NCI-H1105 (cell line): Measurements from ENCODE around the gene CEP170B.
"Not testable (repeated sequence)": the region's sequence is repeated elsewhere in the genome, so short reads cannot be mapped to it uniquely, and the experiment has no call there.

ENCODE experiments used
- DNase-seq: peaks from one replicate; lab custom pipeline; 2025; lab: John Stamatoyannopoulos, UW

The CEP170B gene

DNA sequence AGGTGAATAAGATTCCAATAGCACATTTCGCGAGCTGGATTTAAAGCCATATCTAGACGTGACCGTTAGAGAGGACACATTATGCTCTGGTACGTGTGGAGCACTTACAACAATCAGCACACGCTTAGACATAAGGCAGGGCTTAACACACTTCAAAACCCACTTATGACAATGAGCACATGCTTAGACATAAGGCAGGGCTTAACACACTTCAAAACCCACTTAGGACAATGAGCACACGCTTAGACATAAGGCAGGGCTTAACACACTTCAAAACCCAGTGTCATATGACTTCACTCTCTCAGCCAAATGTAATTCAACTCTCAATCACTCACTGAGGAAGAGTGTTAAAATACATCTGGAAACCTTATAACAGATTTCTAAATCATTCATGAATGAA, 48.4 kb downstream of the CEP170B start:
- no peak for DNase-seq

DNA sequence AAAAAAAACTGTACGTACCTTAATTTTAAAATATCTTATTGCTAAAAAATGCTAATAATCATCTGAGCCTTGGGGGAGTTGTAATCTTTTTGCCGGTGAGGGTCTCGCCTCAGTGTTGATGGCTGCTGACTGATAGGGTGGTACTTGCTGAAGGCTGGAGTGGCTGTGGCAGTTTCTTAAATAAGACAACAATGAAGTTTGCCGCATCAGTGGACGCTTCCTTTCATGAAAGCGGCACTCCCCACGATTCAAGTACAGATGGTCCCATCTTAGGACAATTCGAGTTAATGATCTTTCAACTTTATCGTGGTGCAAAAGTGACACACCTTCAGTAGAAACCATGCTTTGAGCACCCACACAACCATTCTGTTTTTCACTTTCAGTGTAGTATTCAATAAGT, 52.0 kb downstream of the CEP170B start:
- DNase-seq = no peak

DNA sequence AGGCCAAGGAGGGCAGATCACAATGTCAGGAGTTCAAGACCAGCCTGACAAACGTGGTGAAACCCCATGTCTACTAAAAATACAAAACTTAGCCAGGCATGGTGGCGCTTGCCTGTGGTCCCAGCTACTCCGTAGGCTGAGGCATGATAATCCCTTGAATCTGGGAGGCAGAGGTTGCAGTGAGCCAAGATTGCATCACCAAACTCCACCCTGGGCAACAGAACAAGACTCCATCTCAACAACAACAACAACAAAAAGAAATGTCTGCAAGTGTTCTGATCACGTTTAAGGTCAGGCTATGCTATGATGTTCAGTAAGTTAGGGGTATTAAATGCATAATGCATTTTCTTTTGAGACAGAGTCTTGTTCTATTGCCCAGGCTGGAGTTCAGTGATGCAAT, 52.9 kb downstream of the CEP170B start:
- no peak for DNase-seq

DNA sequence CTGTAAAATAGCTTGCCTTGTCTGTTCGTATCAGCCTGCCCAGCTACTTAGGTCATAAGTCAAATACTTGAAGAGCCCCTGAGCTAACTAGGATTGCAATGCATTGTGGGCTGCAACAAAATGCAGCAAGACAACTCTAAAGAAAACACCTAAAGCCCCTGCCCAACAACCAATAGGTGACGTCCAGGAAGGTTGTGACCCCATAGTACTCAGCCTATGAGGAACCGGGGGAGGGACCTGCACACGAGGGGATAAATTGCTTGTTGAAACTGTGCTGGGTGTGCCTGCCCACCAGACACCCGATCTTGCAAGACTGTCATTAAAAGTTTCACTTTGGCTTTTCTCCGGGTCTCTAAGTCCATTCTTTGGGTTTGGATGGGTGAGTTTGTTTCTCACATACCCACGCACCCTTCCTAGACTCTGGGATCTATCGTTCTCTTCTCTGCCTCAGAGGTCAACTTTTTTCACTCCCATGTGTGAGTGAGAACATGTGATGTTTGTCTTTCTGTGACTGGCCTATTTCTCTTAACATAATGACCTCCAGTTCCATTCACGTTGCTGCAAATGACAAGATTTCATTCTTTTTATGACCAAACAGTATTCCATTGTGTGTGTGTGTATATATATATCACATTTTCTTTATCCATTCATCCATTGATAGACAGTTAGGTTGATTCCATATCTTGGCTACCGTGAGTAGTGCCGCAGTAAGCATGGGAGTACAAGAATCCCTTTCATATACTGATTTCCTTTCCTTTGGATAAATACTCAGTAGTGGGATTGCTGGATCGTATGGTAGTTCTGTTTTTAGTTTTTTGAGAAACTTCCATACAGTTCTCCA, 54.3 kb downstream of the CEP170B start:
- not testable (repeated sequence) for DNase-seq

DNA sequence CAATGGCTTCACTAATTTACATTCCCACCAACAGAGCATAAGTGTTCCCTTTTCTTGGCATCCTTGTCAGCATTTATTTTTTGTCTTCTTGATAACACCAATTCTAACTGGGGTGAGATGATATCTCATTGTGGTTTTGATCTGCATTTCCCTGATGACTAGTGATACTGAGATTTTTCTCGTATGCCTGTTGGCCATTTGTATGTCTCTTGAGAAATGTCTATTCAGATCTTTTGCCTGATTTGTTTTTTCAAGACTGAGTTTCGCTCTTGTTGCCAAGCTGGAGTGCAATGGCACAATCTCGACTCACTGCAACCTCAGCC, 54.9 kb downstream of the CEP170B start:
- DNase-seq = no peak

DNA sequence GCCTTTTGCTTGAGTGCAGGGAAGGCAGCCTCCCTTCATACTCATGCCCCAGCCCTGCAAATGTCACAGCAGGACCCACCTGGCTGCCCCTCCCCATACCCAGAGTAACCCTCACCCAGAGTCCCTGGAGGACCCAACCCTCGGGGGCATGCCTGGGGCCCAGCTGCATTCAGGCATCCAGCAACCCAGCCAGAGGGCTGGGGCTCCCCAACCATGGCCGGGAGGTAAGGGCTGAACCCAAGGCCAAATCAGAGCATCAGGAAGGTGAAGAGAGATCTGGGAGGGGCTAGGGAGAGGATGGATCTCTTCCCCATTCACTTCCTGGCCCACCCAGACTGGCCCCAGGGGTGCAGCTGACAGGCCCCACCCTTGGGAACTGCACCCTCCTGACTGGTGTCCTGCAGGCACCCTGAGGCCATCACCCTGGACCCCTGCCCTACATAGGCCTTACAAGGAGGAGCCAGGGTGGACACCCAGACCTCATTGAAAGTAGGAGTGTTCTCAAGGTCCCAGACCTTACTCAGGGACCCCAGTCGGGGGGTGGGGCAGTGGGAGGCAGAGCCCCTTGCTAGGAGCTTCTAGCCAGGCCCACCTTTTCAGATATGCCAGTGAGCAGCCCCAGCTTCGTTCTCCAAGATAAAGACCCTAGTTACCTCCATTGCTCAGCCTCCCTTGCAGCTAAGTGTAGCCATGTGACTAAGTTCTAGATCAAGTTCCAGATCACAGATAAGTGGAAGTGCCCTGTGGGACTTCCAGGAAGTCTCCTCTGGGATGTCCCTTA, 58.8 kb downstream of the CEP170B start:
- DNase-seq = no peak

DNA sequence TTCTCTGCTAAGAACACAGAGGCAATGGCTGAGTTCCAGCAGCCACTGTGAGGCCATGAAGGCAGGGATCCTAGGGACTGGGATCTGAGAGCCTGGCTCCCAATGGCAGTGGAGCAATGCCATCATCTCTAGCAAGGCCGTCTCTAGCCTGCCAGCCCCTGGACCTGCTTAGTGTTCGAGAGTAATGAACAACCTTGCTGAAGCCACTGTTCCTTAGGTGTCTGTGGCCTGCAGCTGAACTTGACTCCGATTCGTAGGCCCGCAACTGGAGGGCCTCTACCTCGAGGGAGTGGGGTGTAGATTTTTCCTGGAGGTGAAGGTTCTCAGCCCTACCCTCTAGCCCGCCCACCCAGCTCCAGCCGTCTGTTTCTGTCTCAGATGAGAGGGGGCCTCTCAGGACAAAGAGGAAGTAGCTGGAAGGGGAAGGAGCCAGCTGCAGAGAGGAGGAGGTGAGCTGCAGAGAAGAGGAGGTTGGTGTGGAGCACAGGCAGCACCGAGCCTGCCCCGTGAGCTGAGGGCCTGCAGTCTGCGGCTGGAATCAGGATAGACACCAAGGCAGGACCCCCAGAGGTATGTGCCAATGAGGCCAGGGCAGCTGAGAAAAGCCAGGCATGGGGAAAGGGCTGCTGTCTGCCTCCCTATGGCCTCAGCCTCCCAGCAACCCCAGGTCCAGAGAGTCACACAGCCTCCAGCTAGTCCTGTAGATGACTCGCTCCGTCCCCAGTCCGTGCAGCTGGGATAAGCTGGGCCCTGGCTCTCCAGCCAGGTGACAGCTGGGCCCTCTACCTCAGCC, 59.5 kb downstream of the CEP170B start, which contains the start of gene PLD4:
Gene PLD4, plus strand, starts transcription at position 459 of the 793 bp plus-strand sequence. CDS start 2,262 bp downstream, outside the sequence.
- DNase-seq = no peak

DNA sequence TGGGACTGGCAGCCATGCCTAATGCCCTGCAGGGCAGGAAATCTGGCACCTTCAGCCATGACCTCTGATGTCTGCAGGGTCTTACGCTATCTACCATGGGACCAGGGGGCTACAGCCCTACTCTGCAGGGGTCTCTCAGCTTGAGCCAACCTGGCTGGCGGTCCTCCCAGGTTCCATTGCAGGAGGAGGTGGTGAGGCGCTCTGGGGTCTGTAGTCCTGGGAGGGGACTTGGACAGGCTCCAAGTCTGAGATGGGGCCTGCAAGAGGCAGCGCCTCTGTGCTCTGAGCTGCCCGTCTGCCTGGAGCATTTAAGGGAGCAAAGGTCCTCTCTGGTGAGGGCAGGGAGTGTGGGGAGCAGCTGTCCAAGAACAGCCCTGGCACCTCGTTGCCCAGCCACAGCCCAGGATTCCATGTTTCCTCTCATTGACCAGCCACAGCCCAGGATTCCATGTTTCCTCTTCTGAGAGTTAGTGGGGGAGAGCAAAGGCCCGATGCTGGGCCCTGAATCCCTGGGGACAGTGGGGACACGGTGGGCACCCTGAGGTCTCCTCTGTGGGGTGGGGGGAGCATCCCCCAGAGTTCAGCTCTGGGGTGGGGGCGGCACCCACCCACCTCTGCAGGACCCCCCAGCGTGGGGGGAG, 60.3 kb downstream of the CEP170B start:
- no peak for DNase-seq

DNA sequence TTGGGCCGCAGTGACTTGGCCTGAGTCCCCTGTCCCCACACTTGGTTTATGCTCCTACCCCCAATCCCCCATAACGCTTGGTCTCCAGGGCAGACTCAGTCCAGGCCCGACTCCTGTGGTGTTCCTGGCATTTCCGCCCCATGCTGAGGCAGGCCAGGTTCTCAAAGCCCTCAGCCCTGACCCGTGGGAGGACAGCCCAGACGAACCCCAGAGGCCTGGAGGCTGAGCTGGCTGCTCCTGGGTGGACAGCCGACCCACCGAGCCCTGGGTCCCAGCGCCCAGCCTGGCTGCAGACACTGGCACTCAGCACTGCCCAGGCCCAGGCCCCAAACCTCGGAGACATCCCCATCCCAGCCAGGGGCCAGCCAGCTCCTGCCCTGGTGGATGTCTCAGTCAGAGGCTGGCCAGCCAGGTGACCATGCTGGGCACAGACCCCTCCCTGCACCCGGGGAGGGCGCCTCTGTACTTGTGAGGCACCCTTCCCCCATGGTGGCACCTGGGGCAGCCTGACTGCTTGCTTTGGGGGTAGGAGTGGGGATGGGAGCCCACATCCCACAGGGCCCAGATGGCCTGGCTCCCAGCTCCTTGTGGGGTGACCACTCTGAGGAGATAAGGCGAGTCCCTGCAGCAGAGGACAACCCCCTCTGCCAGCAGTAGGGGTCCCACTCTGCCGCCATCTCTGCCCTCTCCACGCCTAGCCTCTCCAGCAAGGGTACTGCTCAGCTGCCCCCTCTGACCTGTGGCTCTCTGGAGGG, 61.0 kb downstream of the CEP170B start:
- no peak for DNase-seq

DNA sequence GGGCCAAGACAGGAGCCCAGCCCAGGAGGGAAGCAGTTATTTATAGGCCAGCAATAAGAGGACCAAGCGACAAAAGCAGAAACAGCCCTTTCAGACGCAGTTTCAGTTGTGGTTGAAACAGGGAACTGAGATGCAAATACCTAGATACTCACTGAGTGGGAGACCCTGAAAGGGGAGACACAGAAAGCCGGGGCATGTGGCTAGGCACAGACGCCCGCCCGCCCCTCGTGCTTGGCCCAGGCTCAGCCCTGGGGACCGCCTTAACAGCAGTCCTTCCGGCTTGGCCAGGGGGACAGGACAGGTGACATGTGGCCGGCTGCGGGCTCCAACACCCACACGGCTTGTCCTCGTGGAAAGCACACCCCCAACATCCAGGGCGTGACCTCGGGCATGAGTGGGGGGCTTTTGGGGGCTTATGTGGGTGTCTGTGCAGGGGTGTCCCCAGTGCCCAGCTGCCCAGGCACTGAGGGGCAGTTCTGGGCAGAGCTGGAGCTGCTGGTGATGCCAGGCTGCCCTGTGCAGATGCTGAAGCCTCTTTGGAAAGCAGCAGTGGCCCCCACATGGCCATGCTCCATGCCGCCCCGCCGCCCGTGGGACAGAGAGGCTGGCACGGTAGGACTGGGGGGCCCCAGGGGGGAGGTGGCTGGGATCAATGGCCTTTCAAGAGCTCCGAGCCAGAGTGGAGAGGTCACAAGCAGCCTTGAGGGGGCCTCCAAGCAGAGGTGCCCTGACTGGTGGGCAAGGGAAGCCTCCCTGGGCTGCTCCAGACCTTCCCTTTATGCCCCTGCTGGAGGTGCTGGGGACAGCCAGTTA, 61.8 kb downstream of the CEP170B start:
- DNase-seq = no peak

DNA sequence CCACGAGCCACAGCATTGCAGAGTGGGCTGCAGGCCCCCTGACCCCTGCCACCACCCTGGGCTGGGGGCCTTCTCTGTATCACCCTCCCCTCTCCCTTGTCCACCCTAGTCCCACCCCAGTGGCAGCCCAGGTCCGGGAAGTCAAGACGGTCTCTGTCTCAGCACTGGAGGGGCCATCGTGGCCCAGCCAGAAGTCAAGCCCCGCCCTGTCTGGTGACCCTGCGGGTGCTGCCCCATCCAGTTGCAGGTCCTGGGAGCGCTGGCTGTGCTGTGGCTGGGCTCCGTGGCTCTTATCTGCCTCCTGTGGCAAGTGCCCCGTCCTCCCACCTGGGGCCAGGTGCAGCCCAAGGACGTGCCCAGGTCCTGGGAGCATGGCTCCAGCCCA, 62.4 kb downstream of the CEP170B start:
- no peak for DNase-seq

DNA sequence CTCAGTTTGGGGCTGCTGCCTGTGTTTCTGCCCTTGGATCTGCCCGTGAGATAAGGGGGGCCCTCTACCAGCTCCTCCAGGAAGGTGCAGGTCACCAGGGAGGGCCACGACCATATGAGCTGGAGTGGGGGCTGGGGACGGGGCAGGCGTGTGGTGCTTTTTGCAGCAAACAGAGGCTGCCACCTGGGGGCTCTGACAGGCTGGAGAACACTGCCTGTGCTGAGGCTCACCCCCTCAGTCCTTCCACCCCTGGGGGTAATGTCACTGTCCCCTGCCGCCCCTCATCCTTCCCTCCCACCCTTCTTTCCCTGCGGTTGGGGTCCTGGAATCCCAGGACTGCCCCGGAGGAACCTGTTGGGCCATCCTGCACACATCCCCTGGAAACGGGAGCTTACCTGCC, 62.8 kb downstream of the CEP170B start:
- DNase-seq = no peak

DNA sequence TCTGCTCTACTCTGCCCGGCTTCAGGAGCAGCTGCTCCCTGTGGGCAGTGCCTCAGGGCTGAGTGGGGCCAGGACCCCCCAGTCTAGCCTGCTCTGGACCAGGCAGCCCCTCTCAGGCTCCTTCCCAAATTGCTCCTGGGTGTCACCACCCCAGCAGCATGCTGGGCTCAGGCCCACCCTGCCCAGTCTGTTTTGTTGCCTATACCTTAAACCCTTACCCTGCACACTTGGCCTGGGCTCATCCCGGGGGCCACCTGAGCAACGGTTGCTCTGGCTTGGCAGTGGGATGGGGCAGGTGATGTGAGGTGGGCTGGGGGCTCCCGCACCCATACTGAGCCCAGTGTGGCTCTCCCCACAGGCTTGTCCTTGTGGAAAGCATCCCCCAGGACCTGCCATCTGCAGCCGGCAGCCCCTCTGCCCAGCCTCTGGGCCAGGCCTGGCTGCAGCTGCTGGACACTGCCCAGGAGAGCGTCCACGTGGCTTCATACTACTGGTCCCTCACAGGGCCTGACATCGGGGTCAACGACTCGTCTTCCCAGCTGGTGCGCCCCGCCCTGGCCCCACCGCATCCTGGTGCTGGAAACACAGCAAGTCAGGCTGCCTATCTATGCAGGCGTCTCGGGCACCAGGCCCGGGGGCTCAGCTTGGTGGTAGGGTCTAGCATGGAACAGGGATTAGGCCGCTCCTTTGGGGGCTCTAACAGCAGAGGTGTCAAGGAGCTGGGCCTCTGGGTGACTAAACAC, 63.5 kb downstream of the CEP170B start:
- DNase-seq = no peak

DNA sequence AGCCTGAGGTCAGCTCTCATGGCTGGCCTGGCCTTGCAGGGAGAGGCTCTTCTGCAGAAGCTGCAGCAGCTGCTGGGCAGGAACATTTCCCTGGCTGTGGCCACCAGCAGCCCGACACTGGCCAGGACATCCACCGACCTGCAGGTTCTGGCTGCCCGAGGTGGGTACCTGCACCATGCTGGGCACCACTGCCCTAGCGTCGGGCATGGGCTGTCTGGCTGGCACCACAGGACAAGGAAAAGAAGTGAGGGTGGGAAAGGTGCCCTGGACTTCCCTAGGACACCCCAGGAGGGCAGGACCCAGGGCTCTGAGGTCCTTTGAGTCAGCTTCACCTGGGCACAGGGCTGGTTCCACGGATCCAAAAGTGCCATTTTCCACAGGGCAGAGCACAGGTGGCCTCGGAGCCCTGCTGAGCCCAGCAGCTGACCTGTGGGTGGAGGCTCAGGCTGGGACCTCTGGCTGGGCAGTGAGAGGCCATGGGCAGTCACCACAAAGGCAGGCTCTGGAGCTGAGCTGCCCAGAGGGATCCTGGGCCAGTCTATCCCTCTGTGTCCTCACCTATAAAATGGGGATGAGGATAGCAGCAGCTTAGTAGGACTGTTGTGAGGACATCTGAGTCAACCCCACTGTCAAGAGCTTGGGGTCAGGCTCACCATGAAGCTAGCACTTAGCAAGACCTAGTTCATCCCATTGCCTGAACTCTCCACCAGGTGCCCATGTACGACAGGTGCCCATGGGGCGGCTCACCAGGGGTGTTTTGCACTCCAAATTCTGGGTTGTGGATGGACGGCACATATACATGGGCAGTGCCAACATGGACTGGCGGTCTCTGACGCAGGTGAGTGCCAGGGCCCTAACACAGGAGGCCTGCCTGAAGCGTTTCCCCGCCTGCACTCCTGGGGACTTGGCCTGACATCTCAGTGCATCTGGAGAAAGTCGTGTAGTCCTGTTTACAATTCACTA, 64.5 kb downstream of the CEP170B start:
- no peak for DNase-seq

DNA sequence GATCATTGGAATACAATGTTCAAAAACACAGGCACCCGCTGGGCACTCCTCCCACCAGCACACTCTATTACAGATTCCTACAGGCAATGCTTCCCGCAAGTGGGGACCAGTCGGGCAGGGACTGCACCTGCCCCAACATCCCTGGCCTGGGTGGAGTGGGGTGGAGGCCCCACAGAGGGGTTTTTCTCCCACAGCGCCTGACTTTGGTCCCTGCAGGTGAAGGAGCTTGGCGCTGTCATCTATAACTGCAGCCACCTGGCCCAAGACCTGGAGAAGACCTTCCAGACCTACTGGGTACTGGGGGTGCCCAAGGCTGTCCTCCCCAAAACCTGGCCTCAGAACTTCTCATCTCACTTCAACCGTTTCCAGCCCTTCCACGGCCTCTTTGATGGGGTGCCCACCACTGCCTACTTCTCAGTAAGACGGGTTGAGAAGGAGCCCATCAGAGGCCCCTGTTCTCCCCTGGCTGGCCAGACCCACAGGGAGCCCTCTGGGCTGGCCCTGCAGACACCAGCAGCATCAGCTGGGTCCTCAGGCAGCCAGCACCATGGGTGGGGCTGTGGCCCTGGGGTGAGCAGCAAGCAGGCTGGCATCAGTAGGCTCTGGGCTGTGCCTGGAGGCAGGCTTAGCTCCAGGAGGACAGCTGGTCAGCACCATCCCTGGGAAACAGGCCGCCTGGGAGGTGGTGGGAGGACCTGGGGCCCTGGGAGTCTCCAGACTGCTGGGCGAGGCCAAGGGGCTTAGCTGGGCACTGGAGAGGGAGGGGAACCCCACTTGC, 65.6 kb downstream of the CEP170B start:
- DNase-seq = no peak

DNA sequence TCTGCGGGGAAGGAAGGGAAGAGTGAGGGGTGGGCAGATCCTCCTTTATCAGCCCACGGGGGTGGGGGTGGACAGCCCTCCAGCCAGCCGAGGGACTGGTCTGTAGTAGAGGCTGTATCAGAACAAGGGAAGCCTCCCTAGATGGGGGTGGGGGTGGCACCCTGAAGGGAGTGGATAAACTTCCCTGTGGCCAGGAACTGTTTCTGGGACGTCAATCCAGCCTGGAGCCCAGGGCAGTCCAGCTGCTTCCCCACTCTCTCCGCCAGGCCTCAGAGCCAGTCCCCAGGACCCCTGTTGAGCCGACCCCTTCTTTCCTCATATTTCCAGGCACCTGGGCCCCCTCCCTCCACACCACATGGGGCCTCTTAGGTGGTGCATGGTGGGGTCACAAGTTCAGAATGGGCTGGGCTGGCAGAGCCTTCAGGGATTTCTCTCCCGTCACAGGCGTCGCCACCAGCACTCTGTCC, 66.3 kb downstream of the CEP170B start:
- no peak for DNase-seq

DNA sequence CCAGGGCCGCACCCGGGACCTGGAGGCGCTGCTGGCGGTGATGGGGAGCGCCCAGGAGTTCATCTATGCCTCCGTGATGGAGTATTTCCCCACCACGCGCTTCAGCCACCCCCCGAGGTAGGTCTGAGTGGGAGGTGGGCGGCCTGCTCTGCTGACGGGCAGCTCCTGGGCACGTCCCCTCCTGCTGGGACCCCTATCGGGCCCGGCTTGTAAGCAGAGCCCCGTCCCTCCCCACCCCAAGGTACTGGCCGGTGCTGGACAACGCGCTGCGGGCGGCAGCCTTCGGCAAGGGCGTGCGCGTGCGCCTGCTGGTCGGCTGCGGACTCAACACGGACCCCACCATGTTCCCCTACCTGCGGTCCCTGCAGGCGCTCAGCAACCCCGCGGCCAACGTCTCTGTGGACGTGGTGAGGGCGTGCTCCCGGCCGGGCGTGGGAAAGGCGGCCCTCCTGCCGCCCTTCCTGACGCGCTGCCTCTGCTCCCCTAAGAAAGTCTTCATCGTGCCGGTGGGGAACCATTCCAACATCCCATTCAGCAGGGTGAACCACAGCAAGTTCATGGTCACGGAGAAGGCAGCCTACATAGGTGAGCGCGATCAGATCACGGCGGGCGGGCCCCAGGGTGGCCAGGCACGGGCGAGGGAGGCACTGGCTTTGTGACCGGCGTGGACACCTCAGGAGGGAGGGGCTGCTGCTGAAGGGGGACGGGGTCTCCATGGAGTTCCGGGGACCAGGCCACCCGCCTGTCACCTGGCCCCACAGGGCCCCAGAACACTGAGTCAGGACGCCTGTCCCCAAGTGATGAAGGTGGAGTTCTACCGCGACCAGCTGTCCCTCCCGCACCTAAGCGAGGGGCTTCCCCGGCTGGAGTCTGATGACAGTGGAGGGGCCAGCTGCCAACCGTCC, 67.0 kb downstream of the CEP170B start:
- no peak for DNase-seq
